ENCODE data around the gene CAMK2D.

GRCh38 chr4:113607998-113608397 lies 153.5 kb downstream of the CAMK2D start:
- TF ChIP-seq POLR2A (IDR thresholded peaks at IDR 0.05) (no peak), CTCF (IDR thresholded peaks at IDR 0.05) (no peak), EP300 (IDR thresholded peaks at IDR 0.05) (no peak), POLR2AphosphoS5 (IDR thresholded peaks at IDR 0.05) (no peak)

Measured in sigmoid colon (tissue), 4 donors.